ENCODE measurements around the gene PLA2G12B. TPM values are rescaled to one million over a fixed set of nuclear protein-coding genes. Genes with fewer than 3 reads are reported as not detected.

PLA2G12B gene
- polyA plus RNA-seq, 2 of the 4 experiments (the other 2 are of a cell fraction) = not detected

DNA sequence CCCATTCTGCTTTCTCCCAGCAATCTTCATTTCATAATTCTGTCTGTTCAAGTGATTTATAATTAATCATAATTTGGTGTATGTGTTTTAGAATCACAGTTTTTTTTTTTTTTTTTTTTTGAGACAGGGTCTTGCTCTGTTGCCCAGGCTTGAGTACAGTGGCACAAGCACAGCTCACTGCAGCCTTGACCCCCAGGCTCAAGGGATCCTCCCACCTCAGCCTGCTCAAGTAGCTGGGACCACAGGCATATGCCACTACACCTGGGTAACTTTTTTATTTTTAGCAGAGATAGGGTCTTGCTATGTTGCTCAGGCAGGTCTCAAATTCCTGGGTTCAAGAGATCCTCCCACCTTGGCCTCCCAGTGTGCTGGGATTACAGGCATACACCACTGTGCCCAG lies 49.2 kb upstream of the PLA2G12B start (continued):
- TF ChIP-seq, protein P1, sequence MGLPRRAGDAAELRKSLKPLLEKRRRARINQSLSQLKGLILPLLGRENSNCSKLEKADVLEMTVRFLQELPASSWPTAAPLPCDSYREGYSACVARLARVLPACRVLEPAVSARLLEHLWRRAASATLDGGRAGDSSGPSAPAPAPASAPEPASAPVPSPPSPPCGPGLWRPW (IDR thresholded peaks at IDR 0.05) = no peak
- no peak for TF ChIP-seq RFX5 (IDR thresholded peaks at IDR 0.05)
- TF ChIP-seq ZC3H11A (IDR thresholded peaks at IDR 0.05) = no peak
- no peak for TF ChIP-seq EHF (CRISPR knock-in tag; IDR thresholded peaks at IDR 0.05)
- TF ChIP-seq GATA3 (IDR thresholded peaks at IDR 0.05; ENCODE audit: borderline replicate concordance) = no peak

DNA sequence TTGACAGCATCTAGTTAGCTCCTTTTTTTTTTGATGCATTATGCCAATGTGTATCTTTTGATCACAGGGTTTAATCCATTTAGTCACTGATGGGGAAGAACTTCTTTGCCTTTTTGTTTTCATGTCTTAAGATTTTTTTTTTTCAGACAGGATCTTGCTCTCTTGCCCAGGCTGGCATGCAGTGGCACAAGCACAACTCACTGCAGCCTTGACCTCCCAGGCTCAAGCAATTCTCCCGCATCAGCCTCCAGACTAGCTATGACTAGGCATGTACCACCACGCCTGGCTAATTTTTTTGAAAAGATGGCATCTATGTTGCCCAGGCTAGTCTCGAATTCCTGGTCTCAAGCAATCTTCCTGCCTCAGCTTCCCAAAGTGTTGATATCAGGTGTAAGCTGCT lies 46.4 kb upstream of the PLA2G12B start:
- no peak for FAIRE-seq
- no peak for DNase-seq (ENCODE audit: low read depth in 1 of 2, low spot score in 1 of 2)
- 83% methylated on average over 3 of the region's 3 CpGs for WGBS (ENCODE audit: missing lambda C conversion rate)
- H3K9me3 ChIP-seq = no peaks in the 10 kb centered on the region
- ChIA-PET CTCF (no interaction called here), POLR2A (no interaction called here)
- no peak overlapping the region for H3K27ac ChIP-seq
- ATAC-seq = no peak
- H3K4me1 ChIP-seq = no peaks in the 10 kb centered on the region
- TF ChIP-seq SREBF2 (IDR thresholded peaks at IDR 0.05) (no peak), MYC (IDR thresholded peaks at IDR 0.05; ENCODE audit: borderline replicate concordance, low read length) (no peak), RAD21 (conservative IDR thresholded peaks at IDR 0.05 in 1 of 2, IDR thresholded peaks at IDR 0.05 in 1 of 2) (no peak), EHF (CRISPR knock-in tag; IDR thresholded peaks at IDR 0.05) (no peak), JUNB (IDR thresholded peaks at IDR 0.05) (no peak), ZNF302 (CRISPR knock-in tag; IDR thresholded peaks at IDR 0.05) (no peak), KDM1A (IDR thresholded peaks at IDR 0.05; ENCODE audit: low read depth) (no peak), CHD4 (IDR thresholded peaks at IDR 0.05; ENCODE audit: borderline replicate concordance) (no peak), FOSL2 (IDR thresholded peaks at IDR 0.05) (no peak), FOSL2 (CRISPR knock-in tag; IDR thresholded peaks at IDR 0.05) (no peak), POLR2AphosphoS2 (conservative IDR thresholded peaks at IDR 0.05; ENCODE audit: low read length) (no peak), RARB (CRISPR knock-in tag; IDR thresholded peaks at IDR 0.05) (no peak), HDAC2 (IDR thresholded peaks at IDR 0.05) (no peak), NR3C1 (IDR thresholded peaks at IDR 0.05) (no peak), CBX8 (IDR thresholded peaks at IDR 0.05) (no peak), HOXA7 (CRISPR knock-in tag; IDR thresholded peaks at IDR 0.05) (no peak), POLR2A (IDR thresholded peaks at IDR 0.05; ENCODE audit: low read length) (no peak), HOXB13 (CRISPR knock-in tag; IDR thresholded peaks at IDR 0.05; ENCODE audit: low read depth) (no peak)
- TF ChIP-seq, protein P2, sequence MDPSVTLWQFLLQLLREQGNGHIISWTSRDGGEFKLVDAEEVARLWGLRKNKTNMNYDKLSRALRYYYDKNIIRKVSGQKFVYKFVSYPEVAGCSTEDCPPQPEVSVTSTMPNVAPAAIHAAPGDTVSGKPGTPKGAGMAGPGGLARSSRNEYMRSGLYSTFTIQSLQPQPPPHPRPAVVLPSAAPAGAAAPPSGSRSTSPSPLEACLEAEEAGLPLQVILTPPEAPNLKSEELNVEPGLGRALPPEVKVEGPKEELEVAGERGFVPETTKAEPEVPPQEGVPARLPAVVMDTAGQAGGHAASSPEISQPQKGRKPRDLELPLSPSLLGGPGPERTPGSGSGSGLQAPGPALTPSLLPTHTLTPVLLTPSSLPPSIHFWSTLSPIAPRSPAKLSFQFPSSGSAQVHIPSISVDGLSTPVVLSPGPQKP (IDR thresholded peaks at IDR 0.05; ENCODE audit: low read depth, low read length) = no peak
- TF ChIP-seq, protein P3, sequence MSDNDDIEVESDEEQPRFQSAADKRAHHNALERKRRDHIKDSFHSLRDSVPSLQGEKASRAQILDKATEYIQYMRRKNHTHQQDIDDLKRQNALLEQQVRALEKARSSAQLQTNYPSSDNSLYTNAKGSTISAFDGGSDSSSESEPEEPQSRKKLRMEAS (IDR thresholded peaks at IDR 0.05) = no peak
- TF ChIP-seq, protein P4, sequence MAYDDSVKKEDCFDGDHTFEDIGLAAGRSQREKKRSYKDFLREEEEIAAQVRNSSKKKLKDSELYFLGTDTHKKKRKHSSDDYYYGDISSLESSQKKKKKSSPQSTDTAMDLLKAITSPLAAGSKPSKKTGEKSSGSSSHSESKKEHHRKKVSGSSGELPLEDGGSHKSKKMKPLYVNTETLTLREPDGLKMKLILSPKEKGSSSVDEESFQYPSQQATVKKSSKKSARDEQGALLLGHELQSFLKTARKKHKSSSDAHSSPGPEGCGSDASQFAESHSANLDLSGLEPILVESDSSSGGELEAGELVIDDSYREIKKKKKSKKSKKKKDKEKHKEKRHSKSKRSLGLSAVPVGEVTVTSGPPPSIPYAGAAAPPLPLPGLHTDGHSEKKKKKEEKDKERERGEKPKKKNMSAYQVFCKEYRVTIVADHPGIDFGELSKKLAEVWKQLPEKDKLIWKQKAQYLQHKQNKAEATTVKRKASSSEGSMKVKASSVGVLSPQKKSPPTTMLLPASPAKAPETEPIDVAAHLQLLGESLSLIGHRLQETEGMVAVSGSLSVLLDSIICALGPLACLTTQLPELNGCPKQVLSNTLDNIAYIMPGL (CRISPR knock-in tag; IDR thresholded peaks at IDR 0.05; ENCODE audit: borderline replicate concordance) = no peak
- no peak overlapping the region for H3K4me3 ChIP-seq
- no peak overlapping the region for H3K4me2 ChIP-seq

DNA sequence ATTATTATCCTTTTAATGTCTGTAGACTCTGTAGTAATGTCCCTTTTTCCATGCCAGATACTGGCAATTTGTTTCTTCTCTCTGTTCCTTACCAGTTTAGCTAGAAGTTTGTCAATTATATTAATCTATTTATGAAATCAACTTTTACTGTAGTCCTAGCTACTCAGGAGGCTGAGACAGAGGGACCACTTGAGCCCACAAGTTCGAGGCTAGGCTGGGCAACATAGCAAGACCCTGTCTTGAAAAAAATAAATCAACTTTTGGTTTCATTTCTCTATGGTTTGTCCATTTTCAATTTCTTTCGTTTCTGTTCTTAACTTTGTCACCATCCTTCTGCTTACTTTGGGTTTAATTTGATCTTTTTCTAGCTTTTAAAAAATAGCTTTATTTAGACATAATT lies 42.5 kb upstream of the PLA2G12B start:
- DNase-seq (ENCODE audit: low read depth in 1 of 2, low spot score in 1 of 2) (no peak), ATAC-seq (no peak), FAIRE-seq (no peak)
- ChIA-PET CTCF (interaction anchor here (1.0 kb wide), 1 partner anchor 43 kb away, joined by 3 read pairs; the partner anchor contains the start of gene PLA2G12B), POLR2A (no interaction called here)
- no peak overlapping the region for H3K4me3 ChIP-seq
- no peak overlapping the region for H3K4me2 ChIP-seq
- no peaks in the 10 kb centered on the region for H3K9me3 ChIP-seq
- H3K4me1 ChIP-seq = no peaks in the 10 kb centered on the region
- no peak overlapping the region for H3K27ac ChIP-seq
- 78% methylated on average over 2 of the region's 2 CpGs for WGBS (ENCODE audit: missing lambda C conversion rate)
- TF ChIP-seq, protein P4 (CRISPR knock-in tag; IDR thresholded peaks at IDR 0.05; ENCODE audit: borderline replicate concordance) = no peak
- TF ChIP-seq, protein P5, sequence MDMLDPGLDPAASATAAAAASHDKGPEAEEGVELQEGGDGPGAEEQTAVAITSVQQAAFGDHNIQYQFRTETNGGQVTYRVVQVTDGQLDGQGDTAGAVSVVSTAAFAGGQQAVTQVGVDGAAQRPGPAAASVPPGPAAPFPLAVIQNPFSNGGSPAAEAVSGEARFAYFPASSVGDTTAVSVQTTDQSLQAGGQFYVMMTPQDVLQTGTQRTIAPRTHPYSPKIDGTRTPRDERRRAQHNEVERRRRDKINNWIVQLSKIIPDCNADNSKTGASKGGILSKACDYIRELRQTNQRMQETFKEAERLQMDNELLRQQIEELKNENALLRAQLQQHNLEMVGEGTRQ (IDR thresholded peaks at IDR 0.05) = no peak
- TF ChIP-seq FOSL2 (IDR thresholded peaks at IDR 0.05) (no peak), FOSL2 (CRISPR knock-in tag; IDR thresholded peaks at IDR 0.05) (no peak), POLR2A (IDR thresholded peaks at IDR 0.05; ENCODE audit: low read length) (no peak), FOXS1 (CRISPR knock-in tag; IDR thresholded peaks at IDR 0.05) (no peak), MAZ (IDR thresholded peaks at IDR 0.05; ENCODE audit: borderline replicate concordance, low read depth, low read length) (no peak), ZNF302 (CRISPR knock-in tag; IDR thresholded peaks at IDR 0.05) (no peak), MYC (IDR thresholded peaks at IDR 0.05; ENCODE audit: borderline replicate concordance, low read length) (no peak), HOXA7 (CRISPR knock-in tag; IDR thresholded peaks at IDR 0.05) (no peak), NR3C1 (IDR thresholded peaks at IDR 0.05) (no peak), HOXB13 (CRISPR knock-in tag; IDR thresholded peaks at IDR 0.05; ENCODE audit: low read depth) (no peak), KDM1A (IDR thresholded peaks at IDR 0.05; ENCODE audit: low read depth) (no peak), SREBF2 (IDR thresholded peaks at IDR 0.05) (no peak), GATA3 (IDR thresholded peaks at IDR 0.05; ENCODE audit: borderline replicate concordance) (no peak), PHF8 (IDR thresholded peaks at IDR 0.05; ENCODE audit: borderline replicate concordance, low read depth) (no peak), ZC3H11A (IDR thresholded peaks at IDR 0.05) (no peak), EP300 (IDR thresholded peaks at IDR 0.05) (no peak), HOXB5 (CRISPR knock-in tag; IDR thresholded peaks at IDR 0.05) (no peak), ESRRA (IDR thresholded peaks at IDR 0.05; ENCODE audit: borderline replicate concordance, low read length) (no peak)

All from A549 (cell line).